A549 (cell line): ENCODE results near the gene TNP2.

Experiments used
- CTCF ChIP-seq: fragments of >200 bp; sonication (Bioruptor Twin); formaldehyde crosslinking; IDR thresholded peaks from 3 replicates; pipeline ENCODE4 v1.5.1; 2016
- EP300 ChIP-seq, 2 experiments: fragments of >200 bp; sonication (Bioruptor Twin); formaldehyde crosslinking; IDR thresholded peaks; 2 replicates in 1 of 2; 3 replicates in 1 of 2; pipeline ENCODE4 v1.6.1; 2016 to 2017
- HOXB13 ChIP-seq: fragments of 250-450 bp; sonication (Bioruptor Pico); IDR thresholded peaks from 2 replicates; pipeline ENCODE4 v1.5.0; 2020; ENCODE audit warnings: low read depth, mild to moderate bottlenecking, moderate library complexity
- JUN ChIP-seq, 2 experiments: fragments of >200 bp; sonication (Bioruptor Twin); formaldehyde crosslinking; IDR thresholded peaks; 2 replicates in 1 of 2; 3 replicates in 1 of 2; pipeline ENCODE4 v1.6.1; 2016 to 2017
- MYC ChIP-seq: IDR thresholded peaks from 2 replicates; pipeline ENCODE4 v1.6.1; 2012; ENCODE audit warnings: mild to moderate bottlenecking, inconsistent platforms, low read length, improper control_type of control experiment, borderline replicate concordance
- POLR2A ChIP-seq: IDR thresholded peaks from 2 replicates; pipeline ENCODE4 v1.6.1; 2012; ENCODE audit warnings: mild to moderate bottlenecking, low read length
- SMC3 ChIP-seq: fragments of >200 bp; sonication (Bioruptor Twin); formaldehyde crosslinking; IDR thresholded peaks from 3 replicates; pipeline ENCODE4 v1.6.1; 2018; ENCODE audit warnings: inconsistent platforms

DNA sequence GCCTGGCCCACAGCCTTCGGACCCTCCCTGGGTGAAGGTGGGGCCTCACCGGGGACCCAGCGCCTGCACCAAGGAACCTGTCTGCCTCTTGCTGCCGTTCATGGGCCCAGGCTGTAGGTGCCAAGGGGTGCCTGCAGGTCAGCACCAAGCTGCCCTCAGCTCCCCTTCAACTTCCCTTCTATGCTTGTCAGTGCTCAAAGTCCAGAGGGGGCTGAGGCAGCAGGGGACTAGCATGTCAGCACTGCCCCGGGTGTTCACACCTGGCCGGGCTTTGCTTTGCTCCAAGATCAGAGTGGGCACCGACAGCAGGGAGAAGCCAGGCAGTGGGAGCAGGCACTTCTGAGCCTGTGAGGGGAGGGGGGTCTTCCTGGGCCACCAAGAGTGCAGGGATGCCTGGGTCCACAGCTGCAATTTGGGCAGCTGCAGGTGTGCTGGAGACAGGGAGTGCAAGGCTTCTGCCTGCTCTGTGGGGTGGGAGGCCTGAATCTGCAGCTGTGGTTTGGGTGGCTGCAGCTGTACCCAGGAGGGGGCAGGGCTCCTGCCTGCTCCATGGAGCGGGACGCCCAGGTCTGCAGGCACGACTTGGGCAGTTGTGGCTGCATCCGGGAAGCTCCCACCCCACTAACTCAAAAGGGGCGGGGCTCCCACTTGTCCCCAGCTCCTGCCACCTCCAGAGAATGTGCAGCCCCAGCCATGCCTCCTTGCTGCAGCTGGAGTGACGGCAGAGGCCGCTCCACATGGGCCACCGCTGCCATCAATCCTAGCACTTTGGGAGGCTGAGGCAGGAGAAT is 39.6 kb upstream of the TNP2 start:
- TF ChIP-seq EP300 (IDR thresholded peaks at IDR 0.05) (no peak), CTCF (no peak), HOXB13 (CRISPR knock-in tag) (no peak), JUN (IDR thresholded peaks at IDR 0.05) (no peak), POLR2A (no peak), MYC (no peak), SMC3 (no peak)
